A549 (cell line): Measurements from ENCODE around the gene EPN2.

Experiments used
- CHD2 ChIP-seq: fragments of 150-350 bp; IDR thresholded peaks from 2 replicates; pipeline ENCODE4 v1.6.1; 2014; ENCODE audit warnings: low read length; ENCODE audit not compliant: partially characterized antibody
- CTCF ChIP-seq: fragments of >200 bp; sonication (Bioruptor Twin); formaldehyde crosslinking; IDR thresholded peaks from 3 replicates; pipeline ENCODE4 v1.5.1; 2016
- ELK1 ChIP-seq: fragments of 150-350 bp; IDR thresholded peaks from 2 replicates; pipeline ENCODE4 v1.6.1; 2014; ENCODE audit warnings: low read depth, mild to moderate bottlenecking, low read length
- FOXS1 ChIP-seq: fragments of 250-450 bp; sonication (Bioruptor Pico); IDR thresholded peaks from 2 replicates; pipeline ENCODE4 v1.5.0; 2020; ENCODE audit warnings: mild to moderate bottlenecking, moderate library complexity
- HDAC2 ChIP-seq: fragments of 200-600 bp; sonication (generic); IDR thresholded peaks from 2 replicates; pipeline ENCODE4 v1.6.1; 2016
- HMGXB4 ChIP-seq: fragments of 250-450 bp; sonication (Bioruptor Pico); IDR thresholded peaks from 2 replicates; pipeline ENCODE4 v1.5.0; 2021; ENCODE audit warnings: mild to moderate bottlenecking, moderate library complexity, borderline replicate concordance
- KDM1A ChIP-seq: fragments of 200-600 bp; sonication (generic); IDR thresholded peaks from 2 replicates; pipeline ENCODE4 v1.6.1; 2016; ENCODE audit warnings: low read depth, mild to moderate bottlenecking
- MAZ ChIP-seq: fragments of 150-350 bp; IDR thresholded peaks from 2 replicates; pipeline ENCODE4 v1.6.1; 2014; ENCODE audit warnings: antibody characterized with exemption, low read depth, low read length, borderline replicate concordance
- PHF8 ChIP-seq: fragments of 200-600 bp; sonication (generic); IDR thresholded peaks from 2 replicates; pipeline ENCODE4 v1.6.1; 2016; ENCODE audit warnings: low read depth, mild to moderate bottlenecking, antibody characterized with exemption, moderate library complexity, borderline replicate concordance
- POLR2A ChIP-seq: IDR thresholded peaks from 2 replicates; pipeline ENCODE4 v1.6.1; 2012; ENCODE audit warnings: mild to moderate bottlenecking, low read length
- POLR2AphosphoS2 ChIP-seq: conservative IDR thresholded peaks from 2 replicates; pipeline ENCODE4 v1.6.1; 2012; ENCODE audit warnings: low read length, improper control_type of control experiment, inconsistent platforms
- RFX5 ChIP-seq: fragments of 450-650 bp; IDR thresholded peaks from 2 replicates; pipeline ENCODE4 v1.7.1; 2014; ENCODE audit warnings: antibody characterized with exemption, mild to moderate bottlenecking, moderate library complexity
- SREBF2 ChIP-seq: fragments of 450-650 bp; IDR thresholded peaks from 2 replicates; pipeline ENCODE4 v1.6.1; 2014; ENCODE audit warnings: mild to moderate bottlenecking, moderate library complexity
- ZFP36 ChIP-seq: fragments of 450-650 bp; IDR thresholded peaks from 2 replicates; pipeline ENCODE4 v1.6.1; 2014; ENCODE audit warnings: borderline replicate concordance; ENCODE audit not compliant: partially characterized antibody

- no peak for TF ChIP-seq POLR2A
- no peak for TF ChIP-seq MAZ
- no peak for TF ChIP-seq CTCF
- no peak for TF ChIP-seq ELK1
- no peak for TF ChIP-seq HMGXB4
- TF ChIP-seq KDM1A, result no peak
- TF ChIP-seq ZFP36, result no peak
- TF ChIP-seq CHD2, result no peak
- no peak for TF ChIP-seq RFX5
- TF ChIP-seq POLR2AphosphoS2, result no peak
- TF ChIP-seq HDAC2, result no peak
- TF ChIP-seq PHF8, result no peak
- no peak for TF ChIP-seq FOXS1 (CRISPR knock-in tag)
- TF ChIP-seq SREBF2, result no peak
These were observed 110.3 kb downstream of the EPN2 start for GRCh38 chr17:19347323-19348080.
